OCI-LY7 (cell line): Measurements from ENCODE around the gene PYCARD.

Source experiments
- CTCF ChIP-seq: fragments of 200-600 bp; sonication (generic); conservative IDR thresholded peaks from 2 replicates; pipeline ENCODE4 v1.5.1; 2014; ENCODE audit warnings: mild to moderate bottlenecking, antibody characterized with exemption, low read length, moderate library complexity, mixed read lengths
- EZH2phosphoT487 ChIP-seq: fragments of 200-600 bp; sonication (generic); IDR thresholded peaks from 2 replicates; pipeline ENCODE4 v1.6.1; 2018; ENCODE audit warnings: low read depth, borderline replicate concordance, mild to moderate bottlenecking, mixed run types, antibody characterized with exemption, low read length, moderate library complexity, mixed read lengths

- TF ChIP-seq CTCF (no peak), EZH2phosphoT487 (no peak)
Observed at GRCh38 chr16:31224092-31224955, 21.8 kb upstream of the PYCARD start.
